Ecto neural progenitor cell (in vitro differentiated cells): Measurements from ENCODE around the gene HYAL1.
"Not testable (repeated sequence)": the region's sequence is repeated elsewhere in the genome, so short reads cannot be mapped to it uniquely, and the experiment has no call there.

Experiments used
- DNase-seq: peaks from one replicate; pipeline ENCODE4 v3.0.0-alpha.2; 2018; ENCODE audit warnings: low spot score

The HYAL1 gene

GRCh38 chr3:50318615-50319014 lies 15.2 kb upstream of the HYAL1 start:
- no peak for DNase-seq

- DNase-seq: no peak
These were observed 14.8 kb upstream of the HYAL1 start for GRCh38 chr3:50318163-50318562.

DNA sequence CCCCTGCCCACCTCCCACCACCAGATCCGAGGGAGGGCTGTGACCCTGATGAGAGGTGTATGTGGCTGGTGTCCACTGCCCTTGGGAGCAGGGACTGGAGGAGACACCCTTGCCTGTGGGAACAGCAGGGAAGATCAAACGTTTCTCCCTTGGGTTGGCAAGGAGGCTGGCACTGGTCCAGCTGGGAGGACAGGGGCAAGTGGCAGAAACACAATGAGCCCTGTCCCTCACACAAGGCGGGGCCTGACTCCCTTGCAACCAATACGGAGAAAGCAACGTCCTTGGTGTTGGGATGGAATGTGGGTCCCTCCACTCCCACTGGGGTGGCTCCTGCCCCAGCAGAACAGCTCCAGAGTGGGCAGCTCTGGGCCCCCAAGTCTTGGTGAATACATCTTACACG lies 13.9 kb upstream of the HYAL1 start:
- DNase-seq: no peak

DNA sequence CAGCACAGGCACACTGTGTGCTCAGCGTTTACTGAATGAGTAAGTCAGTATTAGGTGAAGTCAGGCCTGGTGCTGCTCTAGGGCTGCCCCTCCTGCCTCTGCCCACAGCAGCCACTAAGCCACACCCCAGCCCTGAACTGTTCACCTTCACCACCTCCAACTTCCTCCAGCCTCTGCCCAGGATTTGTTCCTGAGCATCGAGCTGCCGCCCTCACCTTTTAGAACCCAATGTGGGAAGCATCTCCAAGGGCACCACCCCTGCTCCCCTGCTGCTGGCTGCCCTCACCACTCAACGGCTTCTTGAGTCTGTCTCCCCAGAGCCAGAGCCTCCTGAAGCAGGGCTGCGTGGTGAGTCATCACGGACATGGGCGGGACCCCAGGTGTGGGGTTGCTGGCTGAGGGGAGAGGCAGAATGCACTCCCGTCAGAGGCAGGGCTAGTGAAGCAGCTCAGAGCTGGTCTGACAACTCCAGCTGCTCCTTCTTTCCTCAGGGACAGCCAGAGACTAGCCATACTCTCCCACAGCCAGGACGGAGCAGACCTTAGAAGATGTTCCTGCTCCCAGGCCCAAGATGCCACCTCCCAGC lies 13.4 kb upstream of the HYAL1 start:
- no peak for DNase-seq

DNA sequence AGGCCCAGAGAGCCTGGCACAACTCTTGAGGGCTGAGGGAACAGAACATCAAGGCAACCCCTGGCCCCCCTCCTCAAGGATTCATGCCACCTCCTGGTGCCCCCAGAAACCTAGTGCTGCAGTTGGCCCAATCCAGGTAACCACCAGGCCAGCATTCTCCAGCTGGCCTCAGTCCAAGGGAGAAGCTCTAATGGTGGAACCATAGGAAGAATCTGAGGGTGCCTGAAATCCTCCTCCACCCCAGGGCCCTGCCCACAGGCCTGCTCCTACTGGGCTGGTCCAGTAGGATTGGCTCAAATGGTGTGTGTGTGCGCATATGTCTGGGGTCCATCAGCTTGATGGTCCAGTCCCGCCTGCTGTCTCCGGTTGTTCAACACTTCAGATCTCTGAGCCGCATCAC lies 11.4 kb upstream of the HYAL1 start:
- DNase-seq: no peak

- DNase-seq: no peak
These were observed 11.0 kb upstream of the HYAL1 start for GRCh38 chr3:50314342-50314741.

- not testable (repeated sequence) for DNase-seq
These were observed 8.7 kb upstream of the HYAL1 start for GRCh38 chr3:50312041-50312440.

DNA sequence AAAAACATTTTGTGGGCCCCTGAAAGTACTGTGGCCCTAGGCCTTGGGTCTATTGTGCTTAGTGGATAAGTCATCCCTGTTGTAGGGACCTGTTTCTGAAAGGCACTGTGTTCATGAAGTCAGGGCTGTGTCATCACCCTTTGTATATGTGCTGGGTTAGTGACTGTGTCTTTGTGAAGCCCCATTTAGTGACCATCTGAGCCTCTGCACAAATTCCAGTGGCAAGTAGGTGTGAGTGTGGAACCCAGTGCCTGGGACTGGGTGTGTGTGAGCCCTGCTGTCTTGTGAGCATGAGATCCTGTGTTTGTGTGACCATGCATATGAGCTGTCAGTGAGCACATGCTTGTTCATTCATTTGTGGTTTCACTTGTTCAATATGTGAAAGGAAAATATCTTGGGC lies 1.2 kb upstream of the HYAL1 start:
- DNase-seq: no peak

DNA sequence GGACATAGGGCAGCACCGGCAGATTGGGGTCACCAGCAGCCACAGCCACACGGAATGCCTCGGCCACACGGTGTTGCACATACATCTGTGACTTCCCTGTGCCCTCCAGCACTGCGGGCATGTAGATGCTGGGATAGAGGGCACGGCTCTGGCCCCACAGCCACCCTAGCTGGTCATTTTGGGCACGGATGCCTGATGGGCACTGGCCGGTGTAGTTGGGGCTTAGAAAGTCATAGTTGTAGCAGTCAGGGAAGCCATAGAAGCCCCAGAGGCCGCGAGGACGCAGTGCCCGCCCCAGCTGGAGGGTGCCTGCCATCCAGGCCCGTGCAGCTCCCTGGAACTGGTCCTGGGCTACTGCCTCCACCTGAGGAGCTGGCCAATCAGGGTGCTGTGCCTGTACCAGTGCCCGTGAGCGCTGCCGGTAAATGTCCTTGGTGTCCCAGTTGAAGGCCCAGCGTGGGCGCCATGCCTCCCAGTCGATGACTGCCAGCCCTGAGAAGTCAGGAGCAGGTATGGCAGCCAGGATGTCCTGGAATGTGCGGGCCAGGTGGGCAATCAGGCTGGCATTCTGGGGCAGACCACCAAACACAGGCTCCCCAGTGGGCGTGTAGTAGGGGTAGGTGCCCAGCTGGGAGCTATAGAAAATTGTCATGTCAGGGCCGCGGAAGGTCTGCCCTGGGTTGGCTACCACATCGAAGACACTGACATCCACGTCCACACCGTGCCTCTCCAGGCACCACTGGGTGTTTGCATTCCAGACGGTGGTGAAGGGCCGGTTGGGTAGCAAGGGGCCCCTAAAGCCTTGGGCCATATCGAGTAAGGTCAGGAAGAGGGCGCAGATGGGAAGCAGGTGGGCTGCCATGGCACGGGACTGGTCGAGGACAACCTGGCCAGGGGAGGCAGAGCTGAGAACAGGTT lies 1.0 kb downstream of the HYAL1 start:
- DNase-seq: peak; percentile 45

DNA sequence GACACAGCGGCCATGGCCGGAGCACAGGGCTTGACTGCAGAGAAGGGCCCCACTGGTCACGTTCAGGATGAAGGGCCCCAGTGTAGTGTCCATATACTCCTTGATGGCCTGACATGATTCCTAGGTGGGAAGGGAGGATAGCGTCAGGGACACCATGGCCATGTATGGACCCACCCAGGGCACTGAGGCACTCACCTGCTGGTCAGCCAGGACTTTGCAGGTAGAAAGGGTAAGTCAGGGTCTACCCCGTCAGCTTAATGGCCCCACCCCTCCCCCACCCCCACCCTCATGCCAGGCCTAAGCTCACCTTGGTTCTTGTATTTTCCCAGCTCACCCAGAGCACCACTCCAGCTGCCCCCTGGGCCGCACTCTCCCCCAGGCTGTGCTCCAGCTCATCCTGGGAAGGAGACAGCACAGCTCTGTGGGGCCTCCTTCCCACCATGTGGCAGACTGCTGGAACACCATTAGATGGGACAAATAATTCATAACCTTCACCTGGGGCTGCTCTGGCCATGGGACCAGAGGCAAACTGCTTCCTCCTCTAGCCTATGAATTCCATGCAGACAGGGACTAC lies 2.6 kb downstream of the HYAL1 start:
- DNase-seq: peak; percentile 53

DNA sequence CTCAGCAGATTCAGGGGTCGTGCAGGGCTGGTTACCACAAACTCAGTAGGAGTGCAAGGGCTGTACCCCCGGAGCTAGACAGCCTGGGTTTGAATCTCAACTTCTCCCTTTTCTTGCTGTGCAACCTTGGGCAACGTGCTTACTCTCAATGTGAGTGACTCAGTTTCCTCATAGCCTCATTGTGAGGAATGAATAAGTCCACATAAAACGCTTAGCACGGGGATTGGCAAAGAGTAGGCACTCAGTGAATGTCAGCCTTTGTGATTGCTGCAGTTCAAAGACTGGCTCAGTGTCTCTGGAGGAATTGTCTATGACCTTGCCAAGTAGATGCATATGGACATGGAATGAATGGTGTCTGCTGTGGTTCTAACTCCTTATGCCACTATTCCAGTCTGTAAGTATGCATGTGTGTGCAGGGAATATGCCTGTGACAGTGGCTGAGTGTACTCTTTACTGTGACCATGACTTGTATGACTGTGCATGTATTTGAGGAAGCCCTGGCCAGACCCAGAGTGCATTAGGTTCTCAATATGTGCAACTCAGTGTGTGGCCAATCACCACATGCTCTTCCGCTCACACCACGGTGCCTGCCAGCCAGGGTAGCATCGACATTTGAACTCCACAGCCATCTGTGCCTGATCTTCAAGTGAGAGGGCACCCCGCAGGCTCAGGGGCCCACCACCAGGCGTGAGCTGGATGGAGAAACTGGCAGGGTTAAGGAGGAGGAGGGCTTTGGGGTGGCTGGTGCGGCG lies 3.3 kb downstream of the HYAL1 start:
- DNase-seq: no peak

DNA sequence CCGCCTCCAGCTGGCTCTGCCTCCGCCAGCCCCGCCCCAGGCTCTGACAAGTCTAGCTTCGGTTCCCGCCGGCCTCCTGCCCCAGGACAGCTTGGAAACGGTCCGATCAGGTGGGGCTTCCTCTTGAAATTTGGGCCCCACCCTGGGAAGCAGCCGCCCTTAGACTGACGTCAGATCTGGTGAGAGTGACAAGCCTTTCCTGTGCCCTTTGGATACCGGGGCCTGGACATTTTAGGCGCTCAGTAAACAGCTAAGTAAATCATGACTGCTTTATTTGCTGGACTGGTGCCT lies 3.8 kb downstream of the HYAL1 start:
- DNase-seq: no peak

DNA sequence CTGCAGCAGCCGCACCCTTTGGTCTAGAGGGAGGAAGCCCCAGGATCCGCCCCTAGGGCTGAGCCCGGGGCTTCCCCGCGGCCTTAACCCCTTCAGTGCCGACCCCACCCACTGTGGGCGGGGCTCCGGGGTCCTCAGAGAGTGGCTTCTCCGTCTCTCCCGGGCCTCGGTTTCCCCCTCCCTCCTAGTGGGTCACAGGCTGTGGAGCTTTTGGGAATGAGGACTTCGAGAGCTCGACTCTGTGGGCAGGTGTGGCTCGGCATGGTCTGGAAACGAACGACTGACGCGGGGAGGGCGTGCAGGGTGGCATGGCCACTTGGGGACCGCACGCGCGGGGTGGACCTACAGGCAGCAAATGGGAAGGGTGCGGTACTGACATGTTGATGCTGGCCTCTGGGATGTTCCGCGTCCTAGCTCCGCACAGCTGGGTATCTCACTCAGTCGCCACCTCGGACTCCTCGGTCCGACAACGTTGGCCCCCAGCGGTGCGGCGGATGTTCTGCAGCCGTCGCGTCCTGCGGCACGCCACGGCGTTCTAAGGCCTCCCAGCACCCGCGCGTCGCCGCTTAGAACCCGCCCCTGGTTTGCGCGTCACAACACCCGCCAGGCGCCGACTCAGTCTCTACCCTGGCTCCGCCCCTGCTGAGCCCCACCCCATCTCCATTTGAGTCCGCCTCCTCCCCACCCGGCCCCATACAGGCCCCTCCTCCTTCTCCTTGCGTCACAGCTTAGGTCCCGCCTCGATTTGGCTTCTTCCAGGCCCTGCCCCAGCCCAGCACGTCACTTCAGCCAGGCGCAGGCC lies 4.3 kb downstream of the HYAL1 start, which contains the start of the genes HYAL3 and NAA80:
HYAL3 (minus strand) TSS at position 570 of the 802 bp plus-strand sequence. CDS start 3,803 bp downstream, outside the sequence.
NAA80 (minus strand) TSS at position 570 of the 802 bp plus-strand sequence. CDS start 1,942 bp downstream, outside the sequence.
- peak; percentile 99 for DNase-seq

DNA sequence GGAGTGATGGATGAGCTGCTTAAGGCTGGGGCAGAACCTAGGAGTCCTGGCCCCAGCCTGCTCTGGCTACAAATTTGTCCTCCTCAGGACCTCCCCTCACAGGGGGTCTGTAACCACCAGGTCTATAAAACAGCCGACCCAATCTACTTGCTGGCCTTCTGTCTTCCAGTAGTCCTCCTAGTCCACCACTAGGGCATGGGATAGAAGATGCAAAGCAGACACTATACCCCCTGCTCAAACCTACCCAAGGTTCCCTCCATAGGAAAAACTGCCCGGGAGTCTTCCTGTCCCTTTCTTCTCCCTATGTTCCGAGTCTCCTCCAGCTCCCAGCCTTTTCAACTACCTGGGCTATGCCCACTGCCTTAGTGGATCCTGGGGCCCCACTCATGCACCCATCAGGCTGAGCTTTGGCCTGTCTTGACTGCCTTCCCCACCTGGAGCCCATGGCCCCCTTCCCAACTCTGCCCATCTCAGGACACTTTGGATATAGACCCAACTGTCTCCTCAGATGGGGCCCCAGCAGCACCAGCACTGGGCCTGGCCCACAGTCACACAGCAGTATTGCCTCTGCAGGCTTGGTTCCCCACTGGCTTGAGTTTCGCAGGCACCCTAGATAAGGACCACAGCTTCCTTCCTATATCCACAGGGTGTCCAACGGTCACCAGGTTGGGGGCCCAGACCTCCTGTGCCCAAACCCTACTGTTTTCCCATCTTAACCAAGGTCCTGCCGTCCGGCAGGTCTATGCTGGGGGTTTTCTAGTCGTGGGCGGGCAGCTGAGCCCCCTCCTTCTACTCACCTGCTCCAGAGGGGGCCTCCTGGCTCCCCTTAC lies 5.3 kb downstream of the HYAL1 start:
- DNase-seq: no peak

- DNase-seq: no peak
These were observed 6.0 kb downstream of the HYAL1 start for GRCh38 chr3:50297384-50297775.

DNA sequence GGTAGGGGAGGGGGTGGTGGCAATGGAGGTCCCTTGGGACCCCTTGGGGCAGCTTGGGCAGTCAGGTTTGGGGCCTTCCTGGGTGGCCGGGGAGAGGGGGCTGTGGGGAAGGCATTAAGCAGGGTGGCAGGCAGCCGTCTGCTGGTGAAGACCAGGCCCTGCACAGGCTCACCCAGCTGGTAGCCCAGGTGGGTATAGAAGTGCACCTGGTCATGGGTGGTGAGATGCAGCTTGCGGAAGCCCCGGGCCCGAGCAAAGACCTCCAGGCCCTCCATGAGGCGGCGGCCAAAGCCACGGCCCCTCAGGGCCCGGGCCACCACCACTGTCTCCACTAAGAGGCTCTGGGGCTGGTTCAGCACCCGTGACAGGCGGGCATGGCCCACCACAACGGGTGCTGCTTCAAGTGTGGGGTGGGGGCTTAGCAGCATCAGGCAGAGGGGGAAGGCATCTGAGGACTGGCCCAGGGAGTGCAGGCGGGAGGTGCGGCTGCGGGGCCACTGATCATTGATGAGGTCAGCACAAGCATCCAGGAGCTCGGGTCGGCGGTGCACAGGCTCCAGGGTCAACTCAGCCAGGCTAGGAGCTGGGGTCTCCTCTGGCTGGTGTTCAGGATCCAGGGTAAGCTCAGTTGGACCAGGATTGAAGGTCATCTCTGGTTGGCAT lies 6.5 kb downstream of the HYAL1 start:
- peak; percentile 45 for DNase-seq

- DNase-seq: peak; percentile 37
These were observed 7.6 kb downstream of the HYAL1 start for GRCh38 chr3:50295553-50296431.

DNA sequence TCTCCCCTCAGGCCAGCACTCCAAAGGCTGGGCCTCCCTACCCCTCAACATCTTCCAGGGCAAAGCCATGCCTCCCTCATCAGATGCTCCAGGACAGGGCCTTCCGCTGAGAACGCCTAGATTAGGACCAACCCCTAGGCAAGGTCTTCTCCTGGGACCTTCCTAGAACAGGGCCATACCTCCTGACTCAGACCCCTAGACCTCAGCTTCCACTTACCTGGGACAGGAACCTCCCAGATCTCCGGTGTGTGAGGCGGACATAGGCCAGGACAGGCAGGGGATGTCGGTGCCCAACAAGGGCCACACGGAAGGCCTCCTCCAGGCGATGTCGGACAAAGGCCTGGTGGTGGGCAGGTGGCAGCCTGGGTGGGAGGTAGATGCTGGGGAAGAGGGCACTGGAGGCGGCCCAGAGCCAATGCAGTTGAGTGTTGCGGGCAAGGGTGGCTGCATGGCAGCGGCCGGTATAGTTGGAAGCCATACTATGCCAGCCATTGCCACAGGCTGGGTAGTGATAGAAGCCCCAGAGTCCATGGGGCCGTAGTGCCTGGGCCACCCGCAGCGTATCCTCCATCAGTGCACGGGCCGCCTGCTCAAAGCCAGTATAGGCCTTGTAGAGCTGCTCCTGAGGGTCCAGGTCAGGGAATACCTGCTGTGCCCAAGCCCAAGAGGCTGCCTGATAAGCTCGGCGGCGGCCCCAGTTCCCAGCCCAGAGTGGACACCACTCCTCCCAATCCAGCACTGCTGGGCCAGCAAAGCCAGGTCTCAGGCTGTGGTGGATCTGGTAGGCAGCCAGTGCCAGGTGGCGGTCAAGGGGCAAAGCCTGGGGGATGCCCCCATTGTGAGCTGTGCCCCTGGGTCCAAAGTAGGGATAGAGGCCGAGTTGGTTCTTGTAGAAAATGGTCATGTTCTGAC lies 8.6 kb downstream of the HYAL1 start:
- DNase-seq: peak; percentile 41
